ENCODE data around the gene UQCRC1.

Gene UQCRC1

GRCh38 chr3:48642605-48643004 lies 33.2 kb upstream of the UQCRC1 start:
- DNase-seq (ENCODE audit: low spot score), result no peak
- POLR2A ChIA-PET (ENCODE audit: low non-redundant PET), result no interaction called here
- CTCF ChIA-PET, result no interaction called here
- TF ChIP-seq CTCF (conservative IDR thresholded peaks at IDR 0.05; ENCODE audit: low read depth), result no peak
- H3K27ac ChIP-seq, result peak overlapping the region; percentile 0

GRCh38 chr3:48641396-48641795 lies 31.9 kb upstream of the UQCRC1 start:
- DNase-seq (ENCODE audit: low spot score), result no peak
- peak overlapping the region; percentile 14; the same call in 1 of the 2 replicates for H3K27ac ChIP-seq
- ChIA-PET CTCF (no interaction called here), POLR2A (ENCODE audit: low non-redundant PET) (no interaction called here)
- no peak for TF ChIP-seq CTCF (conservative IDR thresholded peaks at IDR 0.05; ENCODE audit: low read depth)

DNA sequence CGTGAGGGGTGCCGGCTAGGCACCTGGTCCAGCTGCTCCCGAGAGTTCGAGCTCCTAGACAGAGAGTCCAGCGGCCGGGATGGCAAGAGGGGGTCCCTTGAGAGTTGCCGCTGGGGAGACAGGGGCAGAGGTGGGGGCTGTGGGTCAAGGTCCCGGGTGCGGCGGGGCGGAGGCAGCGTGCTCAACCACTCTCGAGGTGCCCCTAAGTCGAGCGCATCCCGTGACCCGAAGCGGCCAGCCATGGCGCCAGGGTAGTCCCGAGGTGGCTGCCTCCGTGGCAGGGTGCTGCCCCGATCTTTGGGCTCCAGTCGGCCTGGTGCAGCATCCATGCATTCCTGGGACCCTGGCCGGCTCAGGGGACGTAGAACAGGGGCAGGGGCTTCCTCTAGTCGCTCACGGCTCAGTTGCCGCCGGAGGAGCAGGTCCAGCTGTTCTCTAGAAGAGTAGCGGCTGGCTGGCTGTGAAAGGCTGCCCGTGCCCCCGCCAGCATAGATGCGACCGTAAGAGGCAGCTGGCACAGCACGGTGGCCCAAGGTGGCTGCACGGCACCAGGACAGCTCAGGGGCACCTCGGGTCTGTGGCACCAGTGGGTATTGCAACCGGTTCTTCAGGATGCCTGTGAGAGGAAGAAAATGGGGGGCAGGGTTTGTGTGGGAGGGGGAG lies 30.6 kb upstream of the UQCRC1 start:
- ChIA-PET POLR2A (ENCODE audit: low non-redundant PET) (no interaction called here), CTCF (no interaction called here)
- H3K27ac ChIP-seq, result no peak overlapping the region; the same call in 1 of the 2 replicates
- TF ChIP-seq CTCF (conservative IDR thresholded peaks at IDR 0.05; ENCODE audit: low read depth), result no peak
- DNase-seq (ENCODE audit: low spot score), result no peak

DNA sequence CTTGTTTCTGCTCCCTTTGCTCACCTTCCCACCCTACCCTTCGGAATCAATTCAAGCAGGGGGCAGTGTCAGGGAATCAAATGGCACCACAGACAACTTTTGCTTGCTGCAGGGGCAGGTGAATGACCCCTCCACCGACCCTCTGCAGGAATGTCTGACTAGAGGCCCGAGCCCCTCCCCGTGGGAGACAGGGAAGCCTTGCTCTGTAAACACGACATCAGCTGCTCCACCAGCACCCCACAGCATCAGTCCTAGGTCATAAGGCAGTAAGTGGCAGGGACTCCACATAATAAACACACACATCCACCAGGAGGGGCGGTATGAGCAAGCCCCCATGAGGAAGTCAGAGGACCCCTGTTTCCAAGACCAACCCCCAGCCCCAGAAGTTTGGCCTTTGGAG lies 27.9 kb upstream of the UQCRC1 start:
- peak overlapping the region; percentile 89 for H3K27ac ChIP-seq
- CTCF ChIA-PET, result no interaction called here
- TF ChIP-seq CTCF (conservative IDR thresholded peaks at IDR 0.05; ENCODE audit: low read depth), result no peak
- DNase-seq (ENCODE audit: low spot score), result no peak
- POLR2A ChIA-PET (ENCODE audit: low non-redundant PET), result no interaction called here

DNA sequence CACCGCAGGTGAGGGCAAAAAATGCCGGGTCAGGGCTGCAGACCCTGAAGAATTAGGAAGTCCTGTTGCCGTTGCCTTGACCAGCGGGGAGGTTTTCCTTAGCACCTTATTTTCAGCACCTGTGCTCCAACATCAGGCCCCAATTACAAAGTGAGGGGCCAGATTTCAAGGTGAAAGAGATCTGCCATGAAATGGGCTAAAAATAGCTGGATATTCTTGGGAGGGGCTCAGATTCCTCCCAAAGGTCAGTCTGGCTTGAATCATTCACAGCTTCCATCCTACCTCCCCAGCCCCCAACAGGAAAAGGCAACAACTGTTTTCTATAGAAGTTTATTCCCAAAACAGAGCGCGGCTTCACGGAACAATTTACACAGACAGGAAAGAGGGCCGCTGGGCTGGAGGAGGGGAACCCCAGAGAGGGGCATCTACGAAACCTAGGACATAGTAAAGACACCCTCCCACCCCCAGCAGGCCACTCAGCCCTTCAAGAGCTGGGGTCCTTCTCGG lies 26.8 kb upstream of the UQCRC1 start:
- peak overlapping the region; percentile 89 for H3K27ac ChIP-seq
- POLR2A ChIA-PET (ENCODE audit: low non-redundant PET), result no interaction called here
- no peak for DNase-seq (ENCODE audit: low spot score)
- CTCF ChIA-PET, result interaction anchor here (0.5 to 2.5 kb wide), 3 partner anchors 12 to 809 kb away, joined by 3 to 12 read pairs (median 4); no protein-coding TSS in a partner anchor
- no peak for TF ChIP-seq CTCF (conservative IDR thresholded peaks at IDR 0.05; ENCODE audit: low read depth)

DNA sequence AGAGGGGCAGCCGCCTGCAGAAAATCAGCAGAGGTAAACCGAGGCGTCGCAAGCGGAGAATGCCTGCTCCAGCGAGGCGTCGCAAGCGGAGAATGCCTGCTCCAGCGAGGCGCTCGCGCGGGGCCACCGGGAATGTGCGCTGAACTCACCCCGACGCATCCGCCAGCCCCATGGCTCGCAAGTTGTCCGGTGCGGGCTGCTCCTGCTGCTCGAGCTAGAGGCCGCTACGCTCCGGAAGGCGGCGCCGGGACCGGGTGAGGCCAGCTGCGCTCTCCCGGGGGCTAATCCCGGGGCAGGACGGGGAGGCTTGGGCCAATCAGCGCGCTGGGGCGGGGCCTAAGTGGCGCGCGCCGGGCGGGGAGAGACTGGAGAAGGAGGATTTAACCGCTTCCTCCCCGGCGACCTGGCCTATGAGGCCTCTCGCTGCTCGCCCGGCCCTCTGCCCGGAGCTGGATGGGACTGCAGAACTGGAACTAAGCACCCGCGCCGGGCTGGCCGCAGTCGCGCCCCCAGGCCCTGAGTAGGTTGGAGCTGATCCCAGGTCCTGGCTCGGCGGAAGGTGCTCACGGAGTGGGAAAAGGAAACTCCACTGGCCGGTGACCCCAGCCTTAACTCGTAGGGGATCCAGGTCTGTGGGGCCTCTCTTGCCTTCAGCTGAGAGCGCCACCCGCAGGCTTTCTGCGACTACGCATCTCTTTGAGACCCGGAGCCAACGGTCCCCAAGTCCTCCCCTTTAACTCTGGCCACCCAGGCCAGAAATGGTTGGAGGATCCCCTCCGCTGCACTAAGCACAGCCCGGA lies 26.0 kb upstream of the UQCRC1 start, which contains the start of gene SLC26A6:
SLC26A6 (minus strand) TSS at position 240 of the 800 bp plus-strand sequence; CDS start at position 172, 68 bp downstream.
- CTCF ChIA-PET, result interaction anchor here (0.5 to 2.5 kb wide), 3 partner anchors 11 to 809 kb away, joined by 3 to 12 read pairs (median 4); no protein-coding TSS in a partner anchor
- peak; percentile 72 for TF ChIP-seq CTCF (conservative IDR thresholded peaks at IDR 0.05; ENCODE audit: low read depth)

More for the DNA sequence above, 26.0 kb upstream of the UQCRC1 start, which contains the start of gene SLC26A6:
- H3K27ac ChIP-seq, result peak within 1 kb of the TSS; percentile 89
- POLR2A ChIA-PET (ENCODE audit: low non-redundant PET), result no interaction called here
- DNase-seq (ENCODE audit: low spot score), result peak; percentile 99
